ENCODE data around the gene SARS1. TPM values are rescaled to one million over a fixed set of nuclear protein-coding genes. Genes with fewer than 3 reads are reported as not detected.

Gene SARS1
- total and polyA plus RNA-seq, 2 of the 13 experiments (the other 11 are each of a cell fraction or from before 2014, with no cell fraction given) = 103 to 134 TPM

DNA sequence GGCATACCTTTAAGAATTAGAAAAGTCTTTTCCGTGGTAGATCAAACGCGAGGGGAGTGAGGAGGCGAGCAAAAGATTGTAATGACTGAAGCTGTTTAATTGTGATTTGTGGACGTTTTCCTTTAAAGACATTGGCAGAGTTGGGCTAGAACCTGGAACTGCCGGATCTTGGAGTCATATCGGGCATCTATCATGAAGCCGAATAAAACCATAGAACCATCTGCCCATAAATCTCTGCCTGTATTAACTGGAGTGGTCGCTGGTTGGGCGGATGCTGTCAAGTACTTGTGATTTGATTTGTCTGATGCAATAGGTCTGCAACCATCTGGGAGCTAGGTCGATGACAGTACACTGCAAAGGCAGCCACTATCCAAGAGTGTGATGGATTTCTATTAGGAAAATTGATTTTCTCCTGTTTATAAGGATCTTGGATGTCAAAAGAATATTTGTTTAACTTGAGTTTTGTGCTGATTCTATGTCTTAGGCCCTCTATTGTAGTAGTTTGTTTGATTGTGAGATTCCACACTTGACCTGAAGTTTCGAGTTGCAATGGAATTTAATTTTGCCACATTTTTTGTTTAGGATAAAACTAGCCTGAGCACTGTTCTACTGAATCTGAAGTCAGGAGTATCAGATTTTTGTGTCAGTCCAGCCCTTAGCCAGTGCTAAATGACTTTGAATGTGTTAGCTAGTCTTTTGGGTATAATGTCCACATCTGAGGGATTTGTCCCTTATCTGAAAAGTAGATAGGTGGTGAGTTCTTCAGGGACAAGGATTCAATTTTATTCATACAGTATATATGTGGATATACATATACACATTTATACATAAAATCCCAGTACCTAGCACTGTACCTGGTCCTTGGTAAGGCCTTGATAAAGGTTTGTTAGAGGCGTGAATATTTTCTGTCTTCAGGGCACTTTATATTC is 1.2 kb downstream of the SARS1 start (continued):
- TF ChIP-seq MEIS2 (CRISPR knock-in tag; IDR thresholded peaks at IDR 0.05) (no peak; the same call in 1 of the 2 replicates), BHLHE40 (IDR thresholded peaks at IDR 0.05; ENCODE audit: low read length) (no peak), ZNF605 (CRISPR knock-in tag; IDR thresholded peaks at IDR 0.05) (no peak)
- TF ChIP-seq, protein P1, sequence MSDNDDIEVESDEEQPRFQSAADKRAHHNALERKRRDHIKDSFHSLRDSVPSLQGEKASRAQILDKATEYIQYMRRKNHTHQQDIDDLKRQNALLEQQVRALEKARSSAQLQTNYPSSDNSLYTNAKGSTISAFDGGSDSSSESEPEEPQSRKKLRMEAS (IDR thresholded peaks at IDR 0.05) = peak; percentile 16; the same call in 1 of the 2 replicates

DNA sequence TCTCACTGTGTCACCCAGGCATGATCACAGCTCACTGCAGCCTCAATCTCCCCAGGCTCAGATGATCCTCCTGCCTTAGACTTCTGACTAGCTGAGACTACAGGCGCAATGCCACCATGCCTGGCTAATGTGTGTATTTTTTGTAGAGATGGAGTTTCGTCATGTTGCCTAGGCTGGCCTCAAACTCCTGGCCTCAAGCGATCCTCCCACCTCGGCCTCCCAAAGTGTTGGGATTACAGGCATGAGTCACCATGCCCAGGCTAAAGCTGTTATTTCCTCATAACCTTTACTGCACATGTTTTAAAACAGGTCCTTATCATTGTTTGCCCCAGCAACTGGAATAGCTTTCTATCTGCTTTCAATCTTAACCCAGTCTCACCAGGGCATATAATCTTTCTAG is 2.9 kb downstream of the SARS1 start:
- Histone ChIP-seq H3K36me3 (replicated peaks in 1 of 2; ENCODE audit: control insufficient read depth in 1 of 2, insufficient read depth in 2 of 2, low read length in 2 of 2) (peaks cover 0 to 20% of the 10 kb centered on the region in 2 experiments; a peak in 3 of 5 replicates), H3K4me1 (ENCODE audit: insufficient read depth, low read length) (peaks cover 35% of the 10 kb centered on the region), H3K9me3 (ENCODE audit: low read length) (no peaks in the 10 kb centered on the region), H3K27ac (ENCODE audit: extremely low read length, insufficient read depth, low read length) (no peak overlapping the region), H2AFZ (ENCODE audit: low read length) (no peak overlapping the region), H4K20me1 (ENCODE audit: insufficient read depth, low read length) (peaks cover 15% of the 10 kb centered on the region; the same call in 1 of the 2 replicates), H3K79me2 (ENCODE audit: insufficient read depth, low read length) (peaks cover 66% of the 10 kb centered on the region), H3K4me2 (ENCODE audit: low read depth, low read length) (peak overlapping the region; percentile 79), H3K4me3 (replicated peaks in 1 of 3; ENCODE audit: insufficient read depth in 1 of 3, low read depth in 2 of 3, low read length in 3 of 3) (no peak overlapping the region), H3K9ac (ENCODE audit: insufficient read depth, low read depth, low read length) (no peak overlapping the region), H3K27me3 (ENCODE audit: control insufficient read depth in 1 of 2, insufficient read depth in 2 of 2, low read length in 2 of 2) (no peaks in the 10 kb centered on the region; a peak in 1 of 5 replicates)
- DNase-seq (ENCODE audit: low spot score) (no peak), FAIRE-seq (no peak), ATAC-seq (no peak)
- POLR2A ChIA-PET = interaction anchor here (1.2 to 1.3 kb wide), 3 partner anchors 23 to 117 kb away, joined by 3 to 5 read pairs (median 4); no protein-coding TSS in a partner anchor
- BruUV-seq (replicated peaks) = no TSS peak
- WGBS (ENCODE audit: low lambda C conversion rate) = 100% methylated on average over 4 of the region's 4 CpGs
- in situ Hi-C loops (cut with HindIII; ENCODE audit: extremely low pct_ligation_motif_present, low pct_unique_long_range_greater_than_20kb) (no loop called here), intact Hi-C loops (cut with micrococcal nuclease; ENCODE audit: unreplicated experiment) (no loop called here)
- CTCF ChIA-PET (ENCODE audit: low intra/inter-chr PET ratio, low total read pairs) = no interaction called here
- TF ChIP-seq ZNF101 (CRISPR knock-in tag; IDR thresholded peaks at IDR 0.05; ENCODE audit: borderline replicate concordance, low read depth) = no peak
- TF ChIP-seq, protein P2, sequence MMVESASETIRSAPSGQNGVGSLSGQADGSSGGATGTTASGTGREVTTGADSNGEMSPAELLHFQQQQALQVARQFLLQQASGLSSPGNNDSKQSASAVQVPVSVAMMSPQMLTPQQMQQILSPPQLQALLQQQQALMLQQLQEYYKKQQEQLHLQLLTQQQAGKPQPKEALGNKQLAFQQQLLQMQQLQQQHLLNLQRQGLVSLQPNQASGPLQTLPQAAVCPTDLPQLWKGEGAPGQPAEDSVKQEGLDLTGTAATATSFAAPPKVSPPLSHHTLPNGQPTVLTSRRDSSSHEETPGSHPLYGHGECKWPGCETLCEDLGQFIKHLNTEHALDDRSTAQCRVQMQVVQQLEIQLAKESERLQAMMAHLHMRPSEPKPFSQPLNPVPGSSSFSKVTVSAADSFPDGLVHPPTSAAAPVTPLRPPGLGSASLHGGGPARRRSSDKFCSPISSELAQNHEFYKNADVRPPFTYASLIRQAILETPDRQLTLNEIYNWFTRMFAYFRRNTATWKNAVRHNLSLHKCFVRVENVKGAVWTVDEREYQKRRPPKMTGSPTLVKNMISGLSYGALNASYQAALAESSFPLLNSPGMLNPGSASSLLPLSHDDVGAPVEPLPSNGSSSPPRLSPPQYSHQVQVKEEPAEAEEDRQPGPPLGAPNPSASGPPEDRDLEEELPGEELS (CRISPR knock-in tag; IDR thresholded peaks at IDR 0.05) = no peak
- TF ChIP-seq, protein P3, sequence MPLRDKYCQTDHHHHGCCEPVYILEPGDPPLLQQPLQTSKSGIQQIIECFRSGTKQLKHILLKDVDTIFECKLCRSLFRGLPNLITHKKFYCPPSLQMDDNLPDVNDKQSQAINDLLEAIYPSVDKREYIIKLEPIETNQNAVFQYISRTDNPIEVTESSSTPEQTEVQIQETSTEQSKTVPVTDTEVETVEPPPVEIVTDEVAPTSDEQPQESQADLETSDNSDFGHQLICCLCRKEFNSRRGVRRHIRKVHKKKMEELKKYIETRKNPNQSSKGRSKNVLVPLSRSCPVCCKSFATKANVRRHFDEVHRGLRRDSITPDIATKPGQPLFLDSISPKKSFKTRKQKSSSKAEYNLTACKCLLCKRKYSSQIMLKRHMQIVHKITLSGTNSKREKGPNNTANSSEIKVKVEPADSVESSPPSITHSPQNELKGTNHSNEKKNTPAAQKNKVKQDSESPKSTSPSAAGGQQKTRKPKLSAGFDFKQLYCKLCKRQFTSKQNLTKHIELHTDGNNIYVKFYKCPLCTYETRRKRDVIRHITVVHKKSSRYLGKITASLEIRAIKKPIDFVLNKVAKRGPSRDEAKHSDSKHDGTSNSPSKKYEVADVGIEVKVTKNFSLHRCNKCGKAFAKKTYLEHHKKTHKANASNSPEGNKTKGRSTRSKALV (CRISPR knock-in tag; IDR thresholded peaks at IDR 0.05) = no peak
- 0 out of 2 replicates have a peak, but pooled peaks have one; percentile 27 for TF ChIP-seq ZMYM3 (CRISPR knock-in tag; IDR thresholded peaks at IDR 0.05)
- peak; percentile 84 for TF ChIP-seq FOSL2 (CRISPR knock-in tag; IDR thresholded peaks at IDR 0.05)
- TF ChIP-seq, protein P4, sequence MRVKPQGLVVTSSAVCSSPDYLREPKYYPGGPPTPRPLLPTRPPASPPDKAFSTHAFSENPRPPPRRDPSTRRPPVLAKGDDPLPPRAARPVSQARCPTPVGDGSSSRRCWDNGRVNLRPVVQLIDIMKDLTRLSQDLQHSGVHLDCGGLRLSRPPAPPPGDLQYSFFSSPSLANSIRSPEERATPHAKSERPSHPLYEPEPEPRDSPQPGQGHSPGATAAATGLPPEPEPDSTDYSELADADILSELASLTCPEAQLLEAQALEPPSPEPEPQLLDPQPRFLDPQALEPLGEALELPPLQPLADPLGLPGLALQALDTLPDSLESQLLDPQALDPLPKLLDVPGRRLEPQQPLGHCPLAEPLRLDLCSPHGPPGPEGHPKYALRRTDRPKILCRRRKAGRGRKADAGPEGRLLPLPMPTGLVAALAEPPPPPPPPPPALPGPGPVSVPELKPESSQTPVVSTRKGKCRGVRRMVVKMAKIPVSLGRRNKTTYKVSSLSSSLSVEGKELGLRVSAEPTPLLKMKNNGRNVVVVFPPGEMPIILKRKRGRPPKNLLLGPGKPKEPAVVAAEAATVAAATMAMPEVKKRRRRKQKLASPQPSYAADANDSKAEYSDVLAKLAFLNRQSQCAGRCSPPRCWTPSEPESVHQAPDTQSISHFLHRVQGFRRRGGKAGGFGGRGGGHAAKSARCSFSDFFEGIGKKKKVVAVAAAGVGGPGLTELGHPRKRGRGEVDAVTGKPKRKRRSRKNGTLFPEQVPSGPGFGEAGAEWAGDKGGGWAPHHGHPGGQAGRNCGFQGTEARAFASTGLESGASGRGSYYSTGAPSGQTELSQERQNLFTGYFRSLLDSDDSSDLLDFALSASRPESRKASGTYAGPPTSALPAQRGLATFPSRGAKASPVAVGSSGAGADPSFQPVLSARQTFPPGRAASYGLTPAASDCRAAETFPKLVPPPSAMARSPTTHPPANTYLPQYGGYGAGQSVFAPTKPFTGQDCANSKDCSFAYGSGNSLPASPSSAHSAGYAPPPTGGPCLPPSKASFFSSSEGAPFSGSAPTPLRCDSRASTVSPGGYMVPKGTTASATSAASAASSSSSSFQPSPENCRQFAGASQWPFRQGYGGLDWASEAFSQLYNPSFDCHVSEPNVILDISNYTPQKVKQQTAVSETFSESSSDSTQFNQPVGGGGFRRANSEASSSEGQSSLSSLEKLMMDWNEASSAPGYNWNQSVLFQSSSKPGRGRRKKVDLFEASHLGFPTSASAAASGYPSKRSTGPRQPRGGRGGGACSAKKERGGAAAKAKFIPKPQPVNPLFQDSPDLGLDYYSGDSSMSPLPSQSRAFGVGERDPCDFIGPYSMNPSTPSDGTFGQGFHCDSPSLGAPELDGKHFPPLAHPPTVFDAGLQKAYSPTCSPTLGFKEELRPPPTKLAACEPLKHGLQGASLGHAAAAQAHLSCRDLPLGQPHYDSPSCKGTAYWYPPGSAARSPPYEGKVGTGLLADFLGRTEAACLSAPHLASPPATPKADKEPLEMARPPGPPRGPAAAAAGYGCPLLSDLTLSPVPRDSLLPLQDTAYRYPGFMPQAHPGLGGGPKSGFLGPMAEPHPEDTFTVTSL (CRISPR knock-in tag; IDR thresholded peaks at IDR 0.05; ENCODE audit: borderline replicate concordance) = no peak
- TF ChIP-seq ZFP41 (CRISPR knock-in tag; IDR thresholded peaks at IDR 0.05; ENCODE audit: borderline replicate concordance) = no peak

Data from HepG2 (cell line).